Measurements from ENCODE around the gene BYSL. TPM values are rescaled to one million over a fixed set of nuclear protein-coding genes. Genes with fewer than 3 reads are reported as not detected.

The BYSL gene
- polyA plus RNA-seq, 1 of the 3 experiments (the other 2 are of a cell fraction): 56.0 TPM

DNA sequence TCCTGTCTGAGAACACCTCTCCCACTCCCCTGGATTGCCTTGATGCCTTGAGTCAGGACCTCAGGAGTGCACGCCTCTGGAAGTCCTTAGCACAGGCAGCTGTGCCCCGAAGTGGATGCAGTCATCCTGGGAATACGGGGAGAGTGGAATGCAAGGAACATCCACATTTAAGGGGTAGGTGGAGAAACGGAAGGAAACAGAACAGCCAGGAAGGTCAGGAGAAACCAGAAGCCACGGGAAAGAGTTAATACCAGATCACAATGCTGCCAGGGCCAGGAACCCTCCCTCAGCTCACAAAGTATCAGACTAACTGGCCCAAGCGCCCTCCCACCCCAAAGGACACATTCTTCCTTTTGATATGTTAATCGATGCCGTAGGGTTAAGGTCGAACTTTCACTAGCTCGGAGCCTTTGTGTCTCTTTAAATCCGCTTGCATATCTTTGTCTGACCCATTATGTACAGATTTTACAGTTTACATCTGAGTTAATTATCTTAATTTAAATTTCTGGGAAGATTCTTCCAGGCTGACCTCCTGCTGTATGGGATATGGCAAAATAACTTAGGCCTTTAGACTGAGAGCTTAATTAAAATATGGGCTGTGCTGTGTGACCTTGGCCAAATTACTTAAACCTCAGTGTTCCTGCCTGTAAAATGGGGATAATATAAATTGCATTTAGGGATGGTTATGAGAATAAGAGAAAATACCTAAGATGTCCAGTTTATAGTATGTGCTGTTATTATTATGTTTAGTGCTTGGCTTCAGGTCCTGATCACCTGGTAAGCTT, 44.3 kb downstream of the BYSL start:
- Histone ChIP-seq H3K79me2 (ENCODE audit: insufficient read depth) (no peaks in the 10 kb centered on the region), H3F3A (replicated peaks; ENCODE audit: insufficient read depth) (peaks cover 3% of the 10 kb centered on the region), H3K9me2 (no peaks in the 10 kb centered on the region), H3K9ac (no peak overlapping the region), H3K9me3 (no peaks in the 10 kb centered on the region), H3K27me3 (ENCODE audit: insufficient read depth) (no peaks in the 10 kb centered on the region), H3K4me1 (ENCODE audit: control insufficient read depth in 1 of 2, insufficient read depth in 2 of 2, low read depth in 1 of 2, low read length in 1 of 2) (peaks cover 0 to 9% of the 10 kb centered on the region in 2 experiments; a peak in 1 of 4 replicates), H2AFZ (ENCODE audit: low read depth) (no peak overlapping the region), H3K4me2 (no peak overlapping the region), H3K4me3 (ENCODE audit: low read depth in 2 of 2, low read length in 1 of 2) (no peak overlapping the region), H3K27ac (ENCODE audit: low read depth in 2 of 2, low read length in 1 of 2) (no peak overlapping the region), H3K36me3 (replicated peaks in 1 of 2; ENCODE audit: control insufficient read depth in 1 of 2, insufficient read depth in 2 of 2, low read length in 1 of 2) (no peaks in the 10 kb centered on the region), H4K20me1 (ENCODE audit: insufficient read depth) (no peaks in the 10 kb centered on the region)
- WGBS (ENCODE audit: low lambda C conversion rate): 89% methylated on average over 11 of the region's 11 CpGs
- ChIA-PET POLR2A (no interaction called here), CTCF (interaction anchor here (0.9 kb wide), 1 partner anchor 79 kb away, joined by 3 read pairs; no protein-coding TSS in a partner anchor)
- TF ChIP-seq NFIC (IDR thresholded peaks at IDR 0.05; ENCODE audit: borderline replicate concordance) (no peak), CTCF (IDR thresholded peaks at IDR 0.05) (no peak), MEF2A (IDR thresholded peaks at IDR 0.05; ENCODE audit: borderline replicate concordance, low read depth) (no peak), YY1 (IDR thresholded peaks at IDR 0.05; ENCODE audit: low read depth) (no peak), TCF12 (IDR thresholded peaks at IDR 0.05) (no peak), USF1 (IDR thresholded peaks at IDR 0.05; ENCODE audit: borderline replicate concordance, low read depth) (no peak), MAX (IDR thresholded peaks at IDR 0.05; ENCODE audit: low read depth) (no peak), NRF1 (IDR thresholded peaks at IDR 0.05; ENCODE audit: low read depth, low read length) (no peak), FOXJ3 (CRISPR knock-in tag; IDR thresholded peaks at IDR 0.05) (no peak), FOXM1 (IDR thresholded peaks at IDR 0.05; ENCODE audit: low read depth) (no peak), GABPA (IDR thresholded peaks at IDR 0.05; ENCODE audit: low read depth) (no peak), USF2 (IDR thresholded peaks at IDR 0.05; ENCODE audit: borderline replicate concordance, low read depth, low read length) (no peak), MXI1 (IDR thresholded peaks at IDR 0.05; ENCODE audit: low read depth, low read length) (no peak)
- TF ChIP-seq, protein P1, sequence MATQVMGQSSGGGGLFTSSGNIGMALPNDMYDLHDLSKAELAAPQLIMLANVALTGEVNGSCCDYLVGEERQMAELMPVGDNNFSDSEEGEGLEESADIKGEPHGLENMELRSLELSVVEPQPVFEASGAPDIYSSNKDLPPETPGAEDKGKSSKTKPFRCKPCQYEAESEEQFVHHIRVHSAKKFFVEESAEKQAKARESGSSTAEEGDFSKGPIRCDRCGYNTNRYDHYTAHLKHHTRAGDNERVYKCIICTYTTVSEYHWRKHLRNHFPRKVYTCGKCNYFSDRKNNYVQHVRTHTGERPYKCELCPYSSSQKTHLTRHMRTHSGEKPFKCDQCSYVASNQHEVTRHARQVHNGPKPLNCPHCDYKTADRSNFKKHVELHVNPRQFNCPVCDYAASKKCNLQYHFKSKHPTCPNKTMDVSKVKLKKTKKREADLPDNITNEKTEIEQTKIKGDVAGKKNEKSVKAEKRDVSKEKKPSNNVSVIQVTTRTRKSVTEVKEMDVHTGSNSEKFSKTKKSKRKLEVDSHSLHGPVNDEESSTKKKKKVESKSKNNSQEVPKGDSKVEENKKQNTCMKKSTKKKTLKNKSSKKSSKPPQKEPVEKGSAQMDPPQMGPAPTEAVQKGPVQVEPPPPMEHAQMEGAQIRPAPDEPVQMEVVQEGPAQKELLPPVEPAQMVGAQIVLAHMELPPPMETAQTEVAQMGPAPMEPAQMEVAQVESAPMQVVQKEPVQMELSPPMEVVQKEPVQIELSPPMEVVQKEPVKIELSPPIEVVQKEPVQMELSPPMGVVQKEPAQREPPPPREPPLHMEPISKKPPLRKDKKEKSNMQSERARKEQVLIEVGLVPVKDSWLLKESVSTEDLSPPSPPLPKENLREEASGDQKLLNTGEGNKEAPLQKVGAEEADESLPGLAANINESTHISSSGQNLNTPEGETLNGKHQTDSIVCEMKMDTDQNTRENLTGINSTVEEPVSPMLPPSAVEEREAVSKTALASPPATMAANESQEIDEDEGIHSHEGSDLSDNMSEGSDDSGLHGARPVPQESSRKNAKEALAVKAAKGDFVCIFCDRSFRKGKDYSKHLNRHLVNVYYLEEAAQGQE (IDR thresholded peaks at IDR 0.05; ENCODE audit: low read depth, low read length): no peak
- TF ChIP-seq, protein P2, sequence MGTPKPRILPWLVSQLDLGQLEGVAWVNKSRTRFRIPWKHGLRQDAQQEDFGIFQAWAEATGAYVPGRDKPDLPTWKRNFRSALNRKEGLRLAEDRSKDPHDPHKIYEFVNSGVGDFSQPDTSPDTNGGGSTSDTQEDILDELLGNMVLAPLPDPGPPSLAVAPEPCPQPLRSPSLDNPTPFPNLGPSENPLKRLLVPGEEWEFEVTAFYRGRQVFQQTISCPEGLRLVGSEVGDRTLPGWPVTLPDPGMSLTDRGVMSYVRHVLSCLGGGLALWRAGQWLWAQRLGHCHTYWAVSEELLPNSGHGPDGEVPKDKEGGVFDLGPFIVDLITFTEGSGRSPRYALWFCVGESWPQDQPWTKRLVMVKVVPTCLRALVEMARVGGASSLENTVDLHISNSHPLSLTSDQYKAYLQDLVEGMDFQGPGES (IDR thresholded peaks at IDR 0.05; ENCODE audit: low read depth, low read length): no peak
- DNase-seq: no peak

Data from SK-N-SH (cell line).